Adrenal gland (tissue), 5 donors: ENCODE results near the gene NRXN2.

Experiments
- POLR2A ChIP-seq, 2 donors: fragments of 450-650 bp; IDR thresholded peaks; one replicate each; pipeline ENCODE4 v1.6.1; 2017; ENCODE audit warnings: antibody characterized with exemption in 2 of 2, mild to moderate bottlenecking in 2 of 2, moderate library complexity in 1 of 2
- TF ChIP-seq, protein P1 (sequence below), 6 experiments: fragments of 450-650 bp in 4 of 6; fragments of 200-600 bp in 2 of 6; sonication (generic) in 1 of 6; IDR thresholded peaks; 1 replicate in 5 of 6; 2 replicates in 1 of 6; pipeline versions ENCODE4 v1.5.1 to v1.8.0; 2016 to 2021; ENCODE audit warnings: antibody characterized with exemption in 6 of 6, mild to moderate bottlenecking in 2 of 6, moderate library complexity in 1 of 6
- donor health status: DM: no; HTN: no; CAD: no.

DNA sequence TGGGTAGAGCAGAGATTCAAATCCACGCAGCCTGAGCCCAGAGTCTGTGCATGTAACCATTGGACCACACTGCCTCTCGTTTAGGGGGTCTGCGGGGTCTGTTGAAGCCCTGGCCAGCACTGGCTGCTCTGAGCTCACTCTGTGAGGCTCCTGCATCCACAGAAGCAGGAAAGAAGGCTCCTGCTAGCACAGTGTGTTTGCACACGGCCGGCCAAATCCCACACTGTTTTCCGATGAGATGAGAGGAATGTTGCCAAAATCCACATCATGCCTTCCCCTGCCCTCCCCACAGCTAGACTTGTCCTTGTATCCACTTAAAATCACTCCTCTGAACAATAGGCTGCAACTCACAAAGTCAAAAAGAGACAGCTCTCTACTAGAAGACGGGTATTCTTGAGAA is 142.6 kb downstream of the NRXN2 start:
- TF ChIP-seq, protein P1, sequence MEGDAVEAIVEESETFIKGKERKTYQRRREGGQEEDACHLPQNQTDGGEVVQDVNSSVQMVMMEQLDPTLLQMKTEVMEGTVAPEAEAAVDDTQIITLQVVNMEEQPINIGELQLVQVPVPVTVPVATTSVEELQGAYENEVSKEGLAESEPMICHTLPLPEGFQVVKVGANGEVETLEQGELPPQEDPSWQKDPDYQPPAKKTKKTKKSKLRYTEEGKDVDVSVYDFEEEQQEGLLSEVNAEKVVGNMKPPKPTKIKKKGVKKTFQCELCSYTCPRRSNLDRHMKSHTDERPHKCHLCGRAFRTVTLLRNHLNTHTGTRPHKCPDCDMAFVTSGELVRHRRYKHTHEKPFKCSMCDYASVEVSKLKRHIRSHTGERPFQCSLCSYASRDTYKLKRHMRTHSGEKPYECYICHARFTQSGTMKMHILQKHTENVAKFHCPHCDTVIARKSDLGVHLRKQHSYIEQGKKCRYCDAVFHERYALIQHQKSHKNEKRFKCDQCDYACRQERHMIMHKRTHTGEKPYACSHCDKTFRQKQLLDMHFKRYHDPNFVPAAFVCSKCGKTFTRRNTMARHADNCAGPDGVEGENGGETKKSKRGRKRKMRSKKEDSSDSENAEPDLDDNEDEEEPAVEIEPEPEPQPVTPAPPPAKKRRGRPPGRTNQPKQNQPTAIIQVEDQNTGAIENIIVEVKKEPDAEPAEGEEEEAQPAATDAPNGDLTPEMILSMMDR (IDR thresholded peaks at IDR 0.05): no peak
- no peak for TF ChIP-seq POLR2A (IDR thresholded peaks at IDR 0.05)
